Uterus (tissue), 2 donors: ENCODE measurements around the gene SCRT2.

Experiments
- CTCF ChIP-seq, 4 experiments: fragments of 200-600 bp in 2 of 4; fragments of 450-650 bp in 2 of 4; sonication (generic) in 2 of 4; IDR thresholded peaks; one replicate each; pipeline ENCODE4 v1.5.1; 2016 to 2019; ENCODE audit warnings: antibody characterized with exemption in 4 of 4, mild to moderate bottlenecking in 2 of 4, moderate library complexity in 1 of 4
- POLR2A ChIP-seq, 2 donors: fragments of 450-650 bp; IDR thresholded peaks; one replicate each; pipeline ENCODE4 v1.6.1; 2016; ENCODE audit warnings: antibody characterized with exemption in 2 of 2, mild to moderate bottlenecking in 1 of 2, moderate library complexity in 1 of 2

GRCh38 chr20:645318-646106 is 30.1 kb downstream of the SCRT2 start:
- TF ChIP-seq CTCF (IDR thresholded peaks at IDR 0.05): peak; percentile 79 to 93 (median 86)
- TF ChIP-seq POLR2A (IDR thresholded peaks at IDR 0.05): no peak
